HEK293T (cell line): Measurements from ENCODE around the gene RINL.
"Not testable (repeated sequence)": the region's sequence is repeated elsewhere in the genome, so short reads cannot be mapped to it uniquely, and the experiment has no call there.

Experiments
- ARNT ChIP-seq: fragments of 450-650 bp; IDR thresholded peaks from 2 replicates; pipeline ENCODE4 v1.6.1; 2017; ENCODE audit warnings: mild to moderate bottlenecking
- FOXA1 ChIP-seq: fragments of 450-650 bp; IDR thresholded peaks from 2 replicates; pipeline ENCODE4 v1.6.1; 2016; ENCODE audit warnings: mild to moderate bottlenecking
- FOXK2 ChIP-seq: fragments of 450-650 bp; IDR thresholded peaks from 2 replicates; pipeline ENCODE4 v1.6.1; 2016; ENCODE audit warnings: mild to moderate bottlenecking
- FOXM1 ChIP-seq: fragments of 450-650 bp; IDR thresholded peaks from 2 replicates; pipeline ENCODE4 v1.6.1; 2017; ENCODE audit warnings: mild to moderate bottlenecking, borderline replicate concordance
- HDGF ChIP-seq: fragments of 450-650 bp; IDR thresholded peaks from 2 replicates; pipeline ENCODE4 v1.6.1; 2017; ENCODE audit warnings: antibody characterized with exemption, borderline replicate concordance
- LEF1 ChIP-seq: fragments of 450-650 bp; IDR thresholded peaks from 2 replicates; pipeline ENCODE4 v1.6.1; 2017; ENCODE audit warnings: mild to moderate bottlenecking, borderline replicate concordance
- SP1 ChIP-seq: fragments of 450-650 bp; IDR thresholded peaks from 2 replicates; pipeline ENCODE4 v1.6.1; 2017
- SUZ12 ChIP-seq: fragments of 450-650 bp; IDR thresholded peaks from 2 replicates; pipeline ENCODE4 v1.6.1; 2016; ENCODE audit warnings: mild to moderate bottlenecking
- TARDBP ChIP-seq: fragments of 450-650 bp; IDR thresholded peaks from 2 replicates; pipeline ENCODE4 v1.6.1; 2016
- ZNF384 ChIP-seq: fragments of 450-650 bp; IDR thresholded peaks from 2 replicates; pipeline ENCODE4 v1.6.1; 2016

- TF ChIP-seq SUZ12, HDGF, FOXA1, TARDBP, LEF1, ZNF384, FOXM1, FOXK2, ARNT, SP1: not testable (repeated sequence)
Observed at GRCh38 chr19:38884691-38885090, 6.6 kb upstream of the RINL start.
